HG02759 (cell line): ENCODE results near the gene PSPH.
A peak's percentile ranks its signal among the peaks of the same experiment; 100 is the strongest.
"Not testable (repeated sequence)": the region's sequence is repeated elsewhere in the genome, so short reads cannot be mapped to it uniquely, and the experiment has no call there.

ENCODE experiments used
- ATAC-seq: cut with Tn5 transposase; IDR thresholded peaks from one replicate; pipeline ENCODE4 v1.9.1; 2021; ENCODE audit warnings: mild to moderate bottlenecking, moderate library complexity; ENCODE audit not compliant: unreplicated experiment

Gene PSPH

DNA sequence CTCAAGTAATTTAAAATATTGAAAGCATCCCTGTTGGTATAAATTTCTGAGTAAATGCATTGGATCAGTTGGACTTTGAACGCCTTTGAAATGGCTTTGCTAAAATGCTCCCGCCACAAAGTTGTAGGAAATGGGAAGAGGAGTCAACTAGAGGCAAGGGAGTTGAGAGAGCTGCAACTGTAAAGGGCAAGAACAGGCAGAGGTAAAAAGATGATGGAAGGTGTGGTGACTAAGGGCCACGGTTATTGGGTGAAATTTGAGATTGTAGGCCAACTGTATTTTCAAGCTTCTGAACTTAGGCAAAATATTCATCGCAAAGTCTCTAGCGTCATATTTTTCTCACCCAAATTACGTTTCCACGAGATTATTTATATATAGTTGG lies 12.2 kb upstream of the PSPH start:
- no peak for ATAC-seq

DNA sequence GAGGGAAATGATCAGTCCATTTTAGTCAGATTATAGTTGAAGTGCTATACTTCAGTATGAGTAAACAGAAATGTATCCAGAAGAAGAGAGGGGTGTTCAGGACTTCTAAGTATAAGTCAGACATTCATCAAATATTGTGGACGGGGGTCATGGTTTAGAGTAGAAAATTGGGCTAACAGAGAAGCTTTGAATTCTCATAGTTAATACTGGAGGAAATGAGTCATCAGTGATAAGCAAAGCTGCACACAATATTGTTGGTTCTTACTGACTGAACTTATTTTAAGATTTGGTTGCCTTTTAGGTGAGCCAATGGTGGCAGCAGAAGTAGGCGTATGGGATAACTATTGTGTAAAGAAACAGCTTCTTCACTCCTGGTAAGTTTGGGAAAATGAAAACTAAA lies 11.1 kb upstream of the PSPH start:
- ATAC-seq = no peak

DNA sequence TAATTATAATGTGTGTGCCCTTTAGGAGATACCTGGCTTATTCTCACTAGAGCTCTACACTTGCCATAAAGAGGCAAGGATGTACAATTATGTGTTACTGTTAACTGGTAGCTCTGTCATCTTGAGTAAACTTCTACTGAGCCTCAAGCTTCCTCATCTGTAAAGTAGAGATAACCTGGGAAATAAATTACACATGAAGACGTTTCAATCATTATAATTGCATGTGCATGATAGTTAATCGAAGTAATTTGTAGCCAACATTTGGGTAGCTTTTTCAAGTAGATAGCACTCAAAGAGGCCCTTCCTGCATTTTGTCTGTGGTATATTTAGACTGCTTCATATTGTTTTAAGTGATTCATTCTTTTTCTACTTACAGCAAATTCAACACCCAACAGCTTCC lies 2.7 kb upstream of the PSPH start:
- ATAC-seq = no peak

DNA sequence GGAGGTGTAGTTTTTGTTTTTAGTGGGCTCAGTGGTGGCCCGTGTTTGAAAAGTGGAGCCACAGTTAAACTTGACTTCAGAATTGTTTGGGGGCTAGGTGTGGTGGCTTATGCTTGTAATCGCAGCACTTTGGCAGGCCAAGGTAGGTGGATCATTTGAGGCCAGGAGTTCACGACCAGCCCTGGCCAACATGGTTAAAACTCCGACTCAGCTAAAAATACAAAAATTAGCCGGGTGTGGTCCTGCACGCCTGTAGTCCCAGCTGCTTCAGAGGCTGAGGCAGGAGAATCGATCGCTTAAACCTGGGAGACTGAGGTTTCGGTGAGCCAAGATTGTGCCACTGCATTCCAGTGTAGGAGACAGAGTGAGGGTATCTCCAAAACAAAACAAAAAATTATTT lies 2.1 kb upstream of the PSPH start:
- no peak for ATAC-seq

DNA sequence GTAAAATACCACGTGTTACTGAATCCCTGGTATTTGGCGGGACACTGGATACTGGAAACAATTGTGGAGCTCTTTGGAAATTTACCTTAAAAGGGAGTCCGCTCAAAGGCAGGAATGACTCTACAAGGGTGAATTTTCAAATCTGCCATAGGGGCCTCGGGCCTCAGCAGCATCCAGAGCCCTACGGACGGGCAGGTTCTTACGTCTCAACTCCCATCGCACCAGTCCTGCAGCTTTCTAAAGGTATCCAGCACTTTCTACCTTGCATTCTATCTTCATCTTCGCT lies 248 bp downstream of the PSPH start:
- no peak for ATAC-seq

DNA sequence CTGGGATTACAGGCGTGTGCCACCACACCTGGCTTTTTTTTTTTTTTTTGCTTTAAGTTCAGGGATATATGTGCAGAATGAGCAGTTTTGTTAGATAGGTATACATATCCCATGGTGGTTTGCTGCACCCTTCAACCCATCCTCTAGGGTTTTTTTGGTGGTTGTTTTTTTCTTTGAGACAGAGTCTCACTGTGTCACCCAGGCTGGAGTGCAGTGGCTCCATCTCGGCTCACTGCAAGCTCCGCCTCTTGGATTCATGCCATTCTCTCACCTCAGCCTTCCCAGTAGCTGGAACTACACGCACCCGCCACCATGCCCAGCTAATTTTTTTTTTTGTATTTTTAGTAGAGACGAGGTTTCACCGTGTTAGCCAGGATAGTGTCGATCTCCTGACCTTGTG lies 2.5 kb downstream of the PSPH start:
- ATAC-seq = not testable (repeated sequence)

DNA sequence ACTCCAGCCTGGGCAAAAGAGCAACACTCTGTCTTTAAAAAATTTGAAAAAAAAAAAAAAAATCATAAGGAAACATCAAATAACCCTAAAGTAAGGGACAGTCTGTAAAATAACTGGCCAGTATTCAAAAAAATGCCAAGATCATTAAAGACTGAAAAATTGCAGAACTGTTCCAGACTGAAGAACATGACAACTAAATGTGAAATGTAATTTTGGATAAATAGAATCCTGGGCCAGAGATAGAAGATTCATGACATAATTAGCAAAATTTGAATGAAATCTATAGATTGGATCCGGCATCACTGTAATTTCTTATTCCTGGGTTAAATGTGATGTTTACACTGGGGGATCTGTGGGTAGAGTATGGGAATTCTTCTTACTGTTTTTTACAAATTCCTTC lies 3.0 kb downstream of the PSPH start:
- ATAC-seq = no peak

DNA sequence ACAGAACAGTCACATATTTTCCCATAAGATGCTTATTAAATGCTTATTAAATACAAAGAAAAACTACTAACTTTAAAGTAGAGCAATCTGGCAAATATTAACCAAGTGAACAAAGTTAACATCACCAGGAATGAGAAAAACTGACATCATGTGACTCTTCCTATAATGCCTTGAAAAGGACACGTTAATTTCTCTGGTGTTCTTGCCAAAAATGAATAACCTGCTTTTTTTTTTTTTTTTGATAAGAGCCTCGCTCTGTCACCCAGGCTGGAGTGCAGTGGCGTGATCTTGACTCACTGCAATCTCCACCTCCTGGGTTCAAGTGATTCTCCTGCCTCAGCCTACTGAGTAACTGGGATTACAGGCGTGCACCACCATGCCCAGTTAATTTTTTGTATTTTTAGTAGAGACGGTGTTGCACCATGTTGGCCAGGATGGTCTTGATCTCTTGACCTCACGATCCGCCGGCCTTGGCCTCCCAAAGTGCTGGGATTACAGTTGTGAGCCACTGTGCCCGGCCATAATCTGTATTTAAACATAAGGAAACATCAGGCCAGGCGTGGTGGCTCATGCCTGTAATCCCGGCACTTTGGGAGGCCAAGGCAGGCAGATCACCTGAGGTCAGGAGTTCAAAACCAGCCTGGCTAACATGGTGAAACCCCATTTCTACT lies 3.7 kb downstream of the PSPH start:
- ATAC-seq = not testable (repeated sequence)

DNA sequence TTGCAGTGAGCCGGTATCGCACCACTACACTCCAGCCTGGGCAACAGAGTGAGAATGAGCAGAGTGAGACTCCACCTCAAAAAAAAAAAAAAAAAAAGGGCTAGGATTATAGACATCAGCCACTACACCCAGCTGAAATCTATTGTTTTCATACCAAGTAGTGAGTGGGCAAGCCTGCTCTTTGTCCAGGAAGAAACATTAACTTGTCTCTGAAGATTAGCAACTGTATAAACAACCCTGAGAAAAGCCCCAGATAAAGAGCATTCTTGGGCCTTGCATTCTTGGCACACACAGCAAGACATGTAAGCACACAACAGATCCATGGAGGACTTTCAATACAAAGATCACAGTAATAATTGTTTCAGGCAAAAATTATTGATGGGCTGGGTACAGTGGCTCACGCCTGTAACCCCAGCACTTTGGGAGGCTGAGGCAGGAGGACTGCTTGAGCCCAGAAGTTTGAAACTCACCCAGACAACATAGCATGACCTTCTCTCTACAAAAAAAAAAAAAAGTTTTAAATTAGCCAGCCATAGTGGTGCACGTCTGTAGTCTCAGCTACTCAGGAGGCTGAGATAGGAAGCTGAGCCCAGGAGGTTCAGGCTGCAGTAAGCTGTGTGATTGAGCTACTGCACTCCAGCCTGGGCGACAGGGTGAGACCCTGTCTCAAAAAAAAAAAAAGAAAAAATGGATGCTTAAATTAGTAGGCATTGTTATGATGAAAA lies 4.4 kb downstream of the PSPH start:
- ATAC-seq = no peak

DNA sequence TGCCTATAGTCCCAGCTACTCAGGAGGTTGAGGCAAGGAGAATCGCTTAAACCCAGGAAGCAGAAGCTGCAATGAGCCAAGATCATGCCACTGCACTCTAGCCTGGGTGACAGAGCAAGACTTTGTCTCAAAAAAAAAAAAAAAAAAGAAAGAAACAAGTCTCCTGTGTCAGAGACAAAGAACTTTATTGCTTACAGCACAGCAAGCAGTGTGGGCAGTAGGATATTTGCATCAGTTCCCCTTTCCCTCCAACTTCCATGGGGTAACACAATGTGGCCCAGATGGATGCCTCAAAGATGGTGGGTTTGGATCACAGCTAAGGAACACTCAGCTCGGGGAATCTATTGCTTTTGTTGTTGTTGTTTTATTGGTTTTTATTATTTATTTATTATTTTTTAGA lies 5.5 kb downstream of the PSPH start:
- ATAC-seq = not testable (repeated sequence)

DNA sequence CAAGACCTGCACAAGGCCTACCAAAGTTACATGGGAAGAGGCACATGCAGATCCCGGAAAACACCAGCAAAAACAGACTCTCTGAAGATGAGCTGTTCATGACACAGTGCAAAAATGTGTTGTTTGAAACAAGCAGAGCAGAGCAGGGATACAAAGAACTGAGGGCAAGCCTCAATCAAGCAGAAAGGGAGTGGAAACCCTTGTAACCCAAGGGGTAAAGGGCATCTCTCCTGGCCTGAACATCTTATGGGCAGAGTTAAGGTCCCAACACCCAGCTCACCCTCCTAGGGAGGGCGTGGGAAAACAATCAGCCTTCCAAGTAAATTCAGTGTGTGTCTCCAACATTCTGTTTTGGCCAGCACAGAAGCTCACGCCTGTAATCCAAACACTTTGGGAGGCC lies 10.5 kb downstream of the PSPH start:
- no peak for ATAC-seq

DNA sequence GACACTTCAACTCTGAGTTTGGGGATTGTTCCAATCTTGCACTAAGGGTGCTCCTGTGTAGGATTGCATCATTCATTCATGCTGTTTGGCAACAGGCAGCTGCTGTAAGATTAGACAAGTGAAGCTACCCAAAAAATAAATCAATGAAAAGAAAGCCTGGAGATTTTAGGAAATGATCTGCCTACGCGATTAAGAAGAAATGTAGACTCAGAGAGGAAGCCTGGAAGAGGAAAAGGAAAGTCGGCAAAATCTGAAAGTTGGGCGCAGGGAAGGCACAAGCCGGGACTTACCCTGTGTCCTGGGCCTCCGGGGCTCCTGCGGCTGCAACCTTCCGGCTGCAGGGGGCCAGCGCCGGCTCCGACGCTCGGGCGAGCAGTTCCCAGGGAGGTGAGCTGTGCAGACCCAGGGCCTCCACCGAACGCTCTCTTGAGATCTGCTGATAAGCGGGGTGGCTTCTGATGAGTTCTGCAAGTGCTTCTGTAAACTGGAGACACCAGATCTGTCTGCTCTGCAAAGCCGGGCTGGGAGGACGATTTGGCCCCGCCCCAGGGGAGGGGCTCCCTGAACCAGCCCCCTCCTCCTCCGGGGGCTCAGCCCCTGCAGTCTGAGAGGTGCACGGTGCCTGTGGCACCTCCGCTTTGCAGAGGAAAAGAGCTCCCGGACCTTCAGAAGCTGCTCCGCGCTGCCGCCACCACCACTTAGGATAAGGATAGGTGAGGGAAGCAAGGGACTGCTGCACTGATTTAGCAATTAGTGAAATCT lies 17.4 kb downstream of the PSPH start:
- peak; percentile 99 for ATAC-seq

DNA sequence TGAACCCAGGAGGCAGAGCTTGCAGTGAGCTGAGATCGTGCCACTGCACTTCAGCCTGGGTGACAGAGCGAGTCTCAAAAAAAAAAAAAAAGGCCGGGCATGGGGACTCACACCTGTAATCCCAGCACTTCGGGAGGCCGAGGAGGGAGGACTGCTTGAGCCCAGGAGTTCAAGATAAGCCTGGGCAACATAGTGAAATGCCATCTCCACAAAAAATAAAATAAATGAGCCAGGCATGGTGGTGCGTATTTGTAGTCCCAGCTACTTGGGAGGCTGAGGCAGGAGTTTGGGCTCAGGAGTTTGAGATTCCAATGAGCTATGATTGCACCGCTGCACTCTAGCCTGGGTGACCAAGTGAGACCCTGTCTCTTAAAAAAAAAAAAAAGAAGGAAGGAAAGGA lies 18.7 kb downstream of the PSPH start:
- not testable (repeated sequence) for ATAC-seq

DNA sequence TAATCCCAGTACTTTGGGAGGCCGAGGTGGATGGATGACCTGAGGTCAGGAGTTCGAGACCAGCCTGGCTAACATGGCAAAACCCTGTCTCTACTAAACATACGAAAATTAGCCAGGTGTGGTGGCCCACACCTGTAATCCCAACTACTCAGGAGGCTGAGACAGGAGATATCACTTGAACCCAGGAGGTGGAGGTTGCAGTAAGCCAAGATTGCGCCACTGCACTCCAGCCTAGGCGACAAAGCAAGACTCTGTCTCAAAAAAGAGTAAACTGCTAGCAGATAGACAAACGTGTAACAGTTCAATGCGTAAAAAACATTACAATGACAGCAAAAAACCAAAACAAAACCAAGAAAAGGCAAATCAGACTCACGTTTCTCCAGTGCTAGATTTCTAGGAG lies 19.7 kb downstream of the PSPH start:
- not testable (repeated sequence) for ATAC-seq

DNA sequence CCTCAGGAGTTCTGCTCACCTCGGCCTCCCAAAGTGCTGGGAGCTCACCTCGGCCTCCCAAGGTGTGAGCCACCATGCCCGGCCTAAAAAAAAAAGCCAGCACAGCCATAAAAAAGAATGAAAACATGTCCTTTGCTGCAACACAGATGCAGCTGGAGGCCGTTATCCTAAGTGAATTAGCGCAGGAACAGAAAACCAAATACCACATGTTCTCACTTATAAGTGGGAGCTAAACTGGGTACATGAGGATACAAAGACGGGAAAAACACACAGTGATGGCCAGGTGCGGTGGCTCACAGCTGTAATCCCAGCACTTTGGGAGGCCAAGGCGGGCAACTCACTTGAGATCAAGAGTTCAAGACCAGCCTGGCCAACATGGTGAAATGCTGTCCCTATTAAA lies 20.9 kb downstream of the PSPH start:
- no peak for ATAC-seq

DNA sequence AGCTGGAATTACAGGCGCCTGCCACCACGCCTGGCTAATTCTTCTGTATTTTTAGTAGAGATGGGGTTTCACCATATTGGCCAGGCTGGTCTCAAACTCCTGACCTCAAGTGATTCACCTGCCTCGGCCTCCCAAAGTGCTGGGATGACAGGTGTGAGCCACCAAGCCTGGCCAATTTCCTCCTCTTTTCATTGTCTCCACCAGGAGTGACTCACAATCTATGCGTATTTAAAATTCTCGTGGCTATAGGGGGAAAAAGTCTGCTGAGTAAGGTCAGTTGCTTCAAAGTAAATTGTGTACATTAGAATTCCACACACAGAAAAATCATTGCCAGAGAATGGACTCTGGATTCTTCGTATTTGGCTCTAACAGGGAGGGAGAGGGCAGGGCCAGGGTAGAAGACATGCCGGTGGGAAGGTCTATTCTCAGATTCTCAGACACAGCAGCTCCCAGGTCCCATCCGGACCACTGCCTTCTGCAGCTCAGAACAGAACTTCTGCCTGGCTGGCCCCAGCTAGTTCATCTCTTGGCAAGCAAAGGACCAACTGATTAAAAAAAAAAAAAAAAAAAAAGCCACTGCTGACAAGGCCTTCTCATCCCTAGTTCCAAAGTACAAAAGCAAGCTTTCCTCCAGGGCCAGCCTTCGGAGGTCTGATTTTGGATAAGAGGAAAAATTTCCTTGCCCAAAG lies 22.2 kb downstream of the PSPH start:
- no peak for ATAC-seq

DNA sequence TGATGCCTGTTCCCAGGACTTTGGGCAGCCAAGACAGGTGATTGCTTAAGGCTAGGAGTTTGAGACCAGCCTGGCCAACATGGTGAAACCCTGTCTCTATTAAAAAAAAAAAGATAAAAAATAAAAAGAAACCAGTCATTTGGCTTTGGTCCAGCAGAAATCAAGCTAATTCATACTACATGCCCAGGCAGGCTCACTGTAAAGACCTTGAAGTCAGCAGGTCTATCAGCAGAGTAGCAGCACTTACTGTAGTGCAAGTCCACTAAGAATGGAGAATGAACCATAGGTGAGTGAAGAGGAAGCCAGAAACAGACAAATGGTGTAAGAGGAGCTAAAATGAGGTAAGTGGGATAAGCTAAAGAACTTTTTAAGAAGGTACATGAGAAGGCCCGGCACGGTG lies 24.7 kb downstream of the PSPH start:
- ATAC-seq = no peak

DNA sequence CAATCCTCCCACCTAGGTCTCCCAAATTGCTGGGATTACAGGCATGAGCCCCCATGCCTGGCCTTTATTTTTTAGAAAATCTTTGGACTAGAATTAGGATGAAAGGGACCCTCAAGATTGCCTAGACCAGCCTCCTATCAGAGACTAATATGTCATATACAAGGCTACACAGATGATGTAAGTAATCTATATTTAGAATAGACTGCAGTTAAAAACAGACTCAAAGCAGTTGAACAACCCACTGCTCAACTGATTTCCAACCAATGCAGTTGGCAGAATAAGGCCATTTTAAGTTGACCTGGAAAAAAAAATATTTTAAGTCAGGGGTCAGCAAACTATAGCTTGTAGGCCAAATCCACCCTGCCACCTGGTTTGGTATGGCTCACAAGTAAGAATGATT lies 27.7 kb downstream of the PSPH start:
- no peak for ATAC-seq

DNA sequence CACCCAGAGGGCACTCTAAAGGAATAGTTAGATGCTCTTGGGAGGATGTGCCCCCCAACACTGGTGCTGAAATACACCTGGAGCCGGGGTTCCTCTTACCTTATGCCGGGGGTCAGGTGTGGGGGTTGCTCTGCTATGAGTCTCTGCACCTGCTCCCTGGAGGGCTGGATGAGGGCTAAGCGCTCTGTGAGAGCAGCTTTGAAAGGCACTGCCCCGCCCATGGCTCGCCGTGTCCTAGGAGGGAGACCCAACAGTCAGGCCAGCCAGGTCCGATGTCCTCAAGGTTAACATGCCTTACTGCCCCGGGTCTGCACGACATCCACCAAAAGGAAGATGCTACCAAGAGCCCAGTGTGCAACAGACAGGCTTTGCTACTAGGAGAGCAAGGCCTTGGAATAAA lies 31.7 kb downstream of the PSPH start:
- ATAC-seq = no peak

DNA sequence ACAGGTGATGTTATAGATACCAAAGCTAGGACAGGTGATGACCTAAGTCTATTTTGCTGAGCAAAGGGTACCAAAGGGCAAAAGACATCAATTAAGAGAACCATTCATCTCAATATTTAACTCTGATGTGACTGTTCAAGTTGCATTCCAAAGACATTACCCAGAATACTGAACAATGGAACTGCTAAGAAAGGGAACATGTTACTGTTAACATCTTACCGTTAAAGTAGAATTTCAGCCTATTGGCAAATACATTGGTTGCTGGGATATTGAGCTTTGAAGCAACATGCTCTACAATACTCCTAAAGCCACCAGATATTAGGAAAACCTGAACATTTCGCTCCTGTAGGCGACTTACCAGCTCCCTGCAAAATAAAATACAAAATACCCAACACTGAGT lies 34.2 kb downstream of the PSPH start:
- not testable (repeated sequence) for ATAC-seq

DNA sequence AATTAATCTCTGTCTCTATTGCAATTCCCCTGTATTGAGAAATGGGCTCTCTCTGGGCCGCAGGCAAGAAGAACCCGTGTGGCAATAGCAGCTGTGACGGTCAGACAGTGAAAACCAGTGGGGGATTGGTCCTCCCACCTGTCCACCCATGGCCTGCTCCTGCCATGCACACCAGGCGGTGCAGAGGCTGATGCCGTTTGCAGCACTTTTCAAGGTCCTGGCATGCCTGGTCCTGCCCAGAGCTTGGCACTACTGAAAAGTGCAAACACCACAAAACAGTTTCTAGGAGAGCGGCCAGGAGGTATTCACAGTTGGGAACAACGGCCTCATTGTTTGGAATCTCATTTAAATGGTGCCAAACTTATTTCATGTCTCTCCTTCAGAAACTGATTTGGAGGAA lies 41.5 kb downstream of the PSPH start:
- ATAC-seq = no peak

DNA sequence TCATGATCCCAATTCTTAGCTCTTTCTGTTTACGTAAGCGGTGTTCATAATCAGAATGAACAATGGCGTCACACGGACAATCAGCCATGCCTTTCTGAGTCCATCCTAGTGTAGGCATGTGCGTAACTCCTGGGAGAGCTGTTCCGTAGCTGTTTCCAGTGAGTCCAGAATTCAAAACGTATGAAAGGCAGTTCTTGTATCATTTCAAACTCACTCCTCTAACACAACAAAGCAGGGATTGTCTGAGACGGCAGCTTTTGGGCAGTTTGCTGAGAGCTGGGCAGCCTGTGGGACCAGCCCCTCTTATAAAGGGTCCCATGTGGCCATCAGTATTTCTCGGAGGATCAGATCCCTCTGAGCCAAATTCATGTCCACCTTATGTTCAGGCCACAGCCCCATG lies 43.4 kb downstream of the PSPH start:
- ATAC-seq = no peak
